HepG2 (cell line): ENCODE results near the gene VPS37B. TPM values are rescaled to one million over a fixed set of nuclear protein-coding genes. Genes with fewer than 3 reads are reported as not detected.
A peak's percentile ranks its signal among the peaks of the same experiment; 100 is the strongest.

Experiments used
- HMGXB3 ChIP-seq: sonication (generic); formaldehyde crosslinking; IDR thresholded peaks from 2 replicates; pipeline ENCODE4 v1.4.0; 2020; ENCODE audit warnings: missing genetic modification reagents, borderline replicate concordance
- HNRNPL ChIP-seq: fragments of 200-400 bp; formaldehyde crosslinking; IDR thresholded peaks from 2 replicates; pipeline ENCODE4 v1.6.1; 2017; ENCODE audit warnings: mild to moderate bottlenecking, low read depth, low read length
- JUND ChIP-seq: sonication (generic); formaldehyde crosslinking; IDR thresholded peaks from 2 replicates; pipeline ENCODE4 v1.8.0; 2022; ENCODE audit warnings: mild to moderate bottlenecking, missing genetic modification reagents
- KDM5B ChIP-seq: sonication (generic); formaldehyde crosslinking; IDR thresholded peaks from 2 replicates; pipeline ENCODE4 v1.4.0; 2020; ENCODE audit warnings: missing genetic modification reagents, mild to moderate bottlenecking, borderline replicate concordance
- NCOA5 ChIP-seq: sonication (generic); formaldehyde crosslinking; IDR thresholded peaks from 2 replicates; pipeline ENCODE4 v1.4.0; 2020; ENCODE audit warnings: missing genetic modification reagents
- POGK ChIP-seq: sonication (generic); formaldehyde crosslinking; conservative IDR thresholded peaks from 2 replicates; pipeline ENCODE4 v1.8.0; 2022; ENCODE audit warnings: mild to moderate bottlenecking, moderate library complexity, missing genetic modification reagents
- RFXANK ChIP-seq: IDR thresholded peaks from 2 replicates; pipeline ENCODE4 v1.6.1; 2016
- SP1 ChIP-seq, 2 experiments: fragments of 450-650 bp in 1 of 2; sonication (generic) in 1 of 2; formaldehyde crosslinking in 1 of 2; IDR thresholded peaks; 2 replicates each; pipeline versions ENCODE4 v1.4.0 to v1.6.1; 2016 to 2020; ENCODE audit warnings: missing genetic modification reagents in 1 of 2
- SRY ChIP-seq: sonication (generic); formaldehyde crosslinking; IDR thresholded peaks from 2 replicates; pipeline ENCODE4 v1.8.0; 2022; ENCODE audit warnings: mild to moderate bottlenecking, missing genetic modification reagents
- U2AF1 ChIP-seq: fragments of 200-400 bp; formaldehyde crosslinking; optimal IDR thresholded peaks from 2 replicates; pipeline ENCODE3; 2017; ENCODE audit warnings: mild to moderate bottlenecking, low read depth, low read length
- WIZ ChIP-seq: sonication (generic); formaldehyde crosslinking; IDR thresholded peaks from 2 replicates; pipeline ENCODE4 v1.5.1; 2020; ENCODE audit warnings: mild to moderate bottlenecking, missing genetic modification reagents
- ZBTB34 ChIP-seq: sonication (generic); formaldehyde crosslinking; IDR thresholded peaks from 2 replicates; pipeline ENCODE4 v1.8.0; 2022; ENCODE audit warnings: mild to moderate bottlenecking, missing genetic modification reagents
- ZBTB38 ChIP-seq: sonication (generic); formaldehyde crosslinking; IDR thresholded peaks from 2 replicates; pipeline ENCODE4 v1.5.1; 2020; ENCODE audit warnings: mild to moderate bottlenecking, missing genetic modification reagents
- ZFP82 ChIP-seq: sonication (generic); formaldehyde crosslinking; IDR thresholded peaks from 2 replicates; pipeline ENCODE4 v1.5.1; 2020; ENCODE audit warnings: mild to moderate bottlenecking, missing genetic modification reagents, borderline replicate concordance
- ZNF253 ChIP-seq: sonication (generic); formaldehyde crosslinking; IDR thresholded peaks from 2 replicates; pipeline ENCODE4 v1.8.0; 2022; ENCODE audit warnings: mild to moderate bottlenecking, missing genetic modification reagents, borderline replicate concordance
- ZNF317 ChIP-seq: sonication (generic); formaldehyde crosslinking; IDR thresholded peaks from 2 replicates; pipeline ENCODE4 v1.5.0; 2020; ENCODE audit warnings: mild to moderate bottlenecking, missing genetic modification reagents
- ZNF512B ChIP-seq: sonication (generic); formaldehyde crosslinking; IDR thresholded peaks from 2 replicates; pipeline ENCODE4 v1.5.1; 2020; ENCODE audit warnings: missing genetic modification reagents, mild to moderate bottlenecking, borderline replicate concordance
- ZNF660 ChIP-seq: sonication (generic); formaldehyde crosslinking; IDR thresholded peaks from 2 replicates; pipeline ENCODE4 v1.5.1; 2020; ENCODE audit warnings: mild to moderate bottlenecking, low read depth, missing genetic modification reagents, borderline replicate concordance
- ZNF788 ChIP-seq: sonication (generic); formaldehyde crosslinking; IDR thresholded peaks from 2 replicates; pipeline ENCODE4 v1.5.0; 2020; ENCODE audit warnings: mild to moderate bottlenecking, missing genetic modification reagents, borderline replicate concordance
- polyA plus RNA-seq, 8 experiments: library from polyadenylated mRNA; depleted of rRNA in 3 of 8; stranded (reverse) in 7 of 8; unstranded in 1 of 8; fragments of >200 nt; fragmentation: Illumina TruSeq in 4 of 8; extraction: Trizol in 4 of 8; gene quantifications; 2 replicates each; pipeline versions ENCODE4 v1.2.1 to v1.2.3, GENCODE V29; 2011 to 2016; ENCODE audit warnings: low read depth in 4 of 8, missing spikeins in 1 of 8, mixed read lengths in 1 of 8; ENCODE audit not compliant: insufficient read depth in 1 of 8
- total RNA-seq, 5 experiments: library from RNA; depleted of rRNA; stranded (reverse); fragments of >200 nt; fragmentation: Illumina TruSeq; extraction: Trizol; gene quantifications; 2 replicates each; pipeline ENCODE4 v1.2.3, GENCODE V29; 2016; ENCODE audit warnings: low read depth in 1 of 5

Gene VPS37B
- total and polyA plus RNA-seq, 2 of the 13 experiments (the other 11 are each of a cell fraction or from before 2014, with no cell fraction given) = 4.6 to 5.3 TPM

GRCh38 chr12:122867691-122868461 lies 28.0 kb downstream of the VPS37B start (continued):
- TF ChIP-seq RFXANK (CRISPR knock-in tag) (no peak), SP1 (IDR thresholded peaks at IDR 0.05) (no peak), SP1 (CRISPR knock-in tag; IDR thresholded peaks at IDR 0.05) (no peak), POGK (CRISPR knock-in tag) (0 out of 2 replicates have a peak, but pooled peaks have one; percentile 29), ZBTB38 (CRISPR knock-in tag) (no peak; the same call in 1 of the 2 replicates), ZBTB34 (CRISPR knock-in tag) (no peak), ZNF317 (CRISPR knock-in tag) (no peak), ZNF788 (CRISPR knock-in tag) (no peak), U2AF1 (no peak), SRY (no peak), HNRNPL (0 out of 2 replicates have a peak, but pooled peaks have one; percentile 65), JUND (CRISPR knock-in tag) (no peak), NCOA5 (CRISPR knock-in tag) (no peak), ZNF512B (CRISPR knock-in tag) (no peak), KDM5B (peak; percentile 24; the same call in 1 of the 2 replicates), ZNF660 (no peak), HMGXB3 (CRISPR knock-in tag) (no peak), WIZ (CRISPR knock-in tag) (no peak), ZFP82 (CRISPR knock-in tag) (no peak), ZNF253 (CRISPR knock-in tag) (no peak)
